ENCODE data around the gene IFFO2. TPM values are rescaled to one million over a fixed set of nuclear protein-coding genes. Genes with fewer than 3 reads are reported as not detected.

Gene IFFO2
- total RNA-seq, 1 experiment from 2014 or later, result 11.7 TPM

DNA sequence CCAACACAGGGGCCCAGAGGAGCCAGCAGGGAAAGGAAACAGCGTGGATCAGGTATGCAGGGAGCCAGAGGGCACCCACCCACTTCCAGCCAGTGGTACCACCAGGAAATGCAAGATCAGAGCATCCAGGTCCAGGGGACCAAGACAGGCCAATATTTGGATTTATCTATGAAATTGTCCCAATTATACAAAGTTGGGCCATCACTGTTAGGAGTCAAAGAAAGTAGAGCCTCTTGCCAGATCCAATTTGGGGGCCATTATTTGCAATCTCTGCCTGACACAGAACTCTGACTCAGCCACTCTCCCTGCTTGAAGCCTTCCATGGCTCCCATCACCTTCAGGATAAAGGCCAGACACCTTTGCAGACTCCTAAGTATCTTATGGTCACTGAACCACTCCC lies 75.9 kb downstream of the IFFO2 start:
- no peaks in the 10 kb centered on the region for H3K79me2 ChIP-seq (ENCODE audit: low read depth)
- H3K36me3 ChIP-seq (ENCODE audit: low read depth), result no peaks in the 10 kb centered on the region
- POLR2A ChIA-PET (ENCODE audit: unreplicated experiment), result no interaction called here
- no peaks in the 10 kb centered on the region for H3F3A ChIP-seq (ENCODE audit: insufficient read depth, low read depth)
- H4K20me1 ChIP-seq (ENCODE audit: insufficient read depth), result no peaks in the 10 kb centered on the region
- no peak overlapping the region for H3K4me2 ChIP-seq
- no peak overlapping the region for H3K27ac ChIP-seq
- CTCF ChIA-PET, result no interaction called here
- H3K4me3 ChIP-seq, result no peak overlapping the region
- no peaks in the 10 kb centered on the region for H3K4me1 ChIP-seq (replicated peaks; ENCODE audit: insufficient read depth)
- H3K9me2 ChIP-seq (ENCODE audit: insufficient read depth), result no peaks in the 10 kb centered on the region
- no peaks in the 10 kb centered on the region for H3K27me3 ChIP-seq (ENCODE audit: insufficient read depth, low read depth)
- H3K9me3 ChIP-seq (ENCODE audit: insufficient read depth, low read depth), result no peaks in the 10 kb centered on the region
- no peak for TF ChIP-seq CTCF (conservative IDR thresholded peaks at IDR 0.05)
- no peak for TF ChIP-seq EZH2 (IDR thresholded peaks at IDR 0.05; ENCODE audit: low read depth)
- no TSS peak for BruUV-seq (replicated peaks)
- no peak for DNase-seq
- H2AFZ ChIP-seq, result no peak overlapping the region
- intact Hi-C loops (cut with micrococcal nuclease; ENCODE audit: unreplicated experiment), result no loop called here

DNA sequence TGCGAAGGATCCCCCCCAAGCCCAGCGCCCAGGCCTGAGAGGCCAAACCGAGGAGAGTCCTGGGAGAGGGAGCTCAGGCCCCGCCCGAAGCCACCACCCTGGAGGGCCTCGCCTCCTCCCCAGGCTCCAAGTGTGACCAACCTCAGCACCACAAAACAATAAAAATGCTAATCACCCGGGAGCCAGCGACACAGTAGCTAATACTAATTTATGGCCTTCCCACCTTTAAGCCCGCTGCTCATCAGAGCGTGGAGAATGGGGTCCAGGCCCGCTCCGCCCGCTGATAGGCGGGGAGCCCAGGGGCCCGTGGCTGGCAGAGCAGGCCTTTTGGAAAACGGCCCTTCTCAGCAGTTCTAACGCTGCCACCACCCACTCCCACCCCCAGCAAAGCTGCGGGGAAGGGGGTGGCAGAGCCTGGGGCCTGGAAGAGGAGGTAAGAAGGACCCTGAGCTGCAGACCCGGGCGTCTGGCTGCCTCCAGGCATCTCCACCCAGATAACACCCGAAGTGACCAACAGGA lies 76.6 kb downstream of the IFFO2 start:
- ChIA-PET POLR2A (ENCODE audit: unreplicated experiment) (no interaction called here), CTCF (no interaction called here)

GRCh38 chr1:18879215-18879790 lies 77.2 kb downstream of the IFFO2 start:
- H3K36me3 ChIP-seq (ENCODE audit: low read depth), result no peaks in the 10 kb centered on the region
- H4K20me1 ChIP-seq (ENCODE audit: insufficient read depth), result no peaks in the 10 kb centered on the region
- no peaks in the 10 kb centered on the region for H3K79me2 ChIP-seq (ENCODE audit: low read depth)
- no peak overlapping the region for H2AFZ ChIP-seq
- intact Hi-C loops (cut with micrococcal nuclease; ENCODE audit: unreplicated experiment), result no loop called here
- no peak for DNase-seq
- ChIA-PET POLR2A (ENCODE audit: unreplicated experiment) (no interaction called here), CTCF (no interaction called here)
- H3K4me1 ChIP-seq (replicated peaks; ENCODE audit: insufficient read depth), result no peaks in the 10 kb centered on the region
- H3K4me2 ChIP-seq, result no peak overlapping the region
- H3F3A ChIP-seq (ENCODE audit: insufficient read depth, low read depth), result no peaks in the 10 kb centered on the region
- H3K9me2 ChIP-seq (ENCODE audit: insufficient read depth), result no peaks in the 10 kb centered on the region
- no peaks in the 10 kb centered on the region for H3K27me3 ChIP-seq (ENCODE audit: insufficient read depth, low read depth)
- no peak overlapping the region for H3K4me3 ChIP-seq
- no TSS peak for BruUV-seq (replicated peaks)
- TF ChIP-seq CTCF (conservative IDR thresholded peaks at IDR 0.05) (no peak), EZH2 (IDR thresholded peaks at IDR 0.05; ENCODE audit: low read depth) (no peak)
- H3K9me3 ChIP-seq (ENCODE audit: insufficient read depth, low read depth), result no peaks in the 10 kb centered on the region
- H3K27ac ChIP-seq, result no peak overlapping the region

More for the DNA sequence above, 76.6 kb downstream of the IFFO2 start:
- Histone ChIP-seq H2AFZ (no peak overlapping the region), H3K27ac (no peak overlapping the region), H3K4me2 (no peak overlapping the region), H3K79me2 (ENCODE audit: low read depth) (no peaks in the 10 kb centered on the region), H3K36me3 (ENCODE audit: low read depth) (no peaks in the 10 kb centered on the region), H3K27me3 (ENCODE audit: insufficient read depth, low read depth) (no peaks in the 10 kb centered on the region), H3K4me1 (replicated peaks; ENCODE audit: insufficient read depth) (no peaks in the 10 kb centered on the region), H3F3A (ENCODE audit: insufficient read depth, low read depth) (no peaks in the 10 kb centered on the region), H3K4me3 (no peak overlapping the region), H3K9me3 (ENCODE audit: insufficient read depth, low read depth) (no peaks in the 10 kb centered on the region), H4K20me1 (ENCODE audit: insufficient read depth) (no peaks in the 10 kb centered on the region), H3K9me2 (ENCODE audit: insufficient read depth) (no peaks in the 10 kb centered on the region)
- intact Hi-C loops (cut with micrococcal nuclease; ENCODE audit: unreplicated experiment), result no loop called here
- no TSS peak for BruUV-seq (replicated peaks)
- no peak for TF ChIP-seq EZH2 (IDR thresholded peaks at IDR 0.05; ENCODE audit: low read depth)
- no peak for TF ChIP-seq CTCF (conservative IDR thresholded peaks at IDR 0.05)
- no peak for DNase-seq

All from PC-9 (cell line).